Panc1 (cell line): ENCODE data around the gene PCDHB3. TPM values are rescaled to one million over a fixed set of nuclear protein-coding genes. Genes with fewer than 3 reads are reported as not detected.
A peak's percentile ranks its signal among the peaks of the same experiment; 100 is the strongest.
"Not testable (repeated sequence)": the region's sequence is repeated elsewhere in the genome, so short reads cannot be mapped to it uniquely, and the experiment has no call there.

ENCODE experiments used
- ATAC-seq: fragments of 200-7000 bp; cut with Tn5 transposase; 2 replicates; pipeline ENCODE4 v1.9.1; 2020; ENCODE audit warnings: mild to moderate bottlenecking, moderate library complexity
- BruUV-seq: library from RNA; stranded (reverse); fragments of 400-500 nt; replicated peaks from 2 replicates; lab custom pipeline; 2021; lab: Mats Ljungman, UMichigan
- CTCF ChIA-PET: fragments of 300-600 bp; sonication (Branson Sonifier 250); formaldehyde crosslinking; loops from one replicate; lab custom pipeline; 2022; ENCODE audit warnings: antibody characterized with exemption; lab: Charles Lee
- POLR2A ChIA-PET: fragments of 300-600 bp; sonication (Branson Sonifier 250); formaldehyde crosslinking; loops from one replicate; lab custom pipeline; 2022; ENCODE audit warnings: antibody characterized with exemption; lab: Charles Lee
- DNase-seq: peaks from one replicate; pipeline ENCODE4 v3.0.0-alpha.2; 2010; ENCODE audit warnings: low read depth, low spot score
- H3K27ac ChIP-seq: 2 replicates; pipeline ENCODE4 v1.5.1; 2011; ENCODE audit warnings: mild to moderate bottlenecking, low read length, inconsistent platforms
- H3K27me3 ChIP-seq: fragments of 200-500 bp; sonication (Bioruptor generic); 2 replicates; pipeline ENCODE4 v1.6.0; 2014; ENCODE audit warnings: low read length, inconsistent platforms; ENCODE audit not compliant: control insufficient read depth, insufficient read depth
- H3K36me3 ChIP-seq: fragments of 200-500 bp; sonication (Bioruptor generic); 2 replicates; pipeline ENCODE4 v1.5.1; 2014; ENCODE audit warnings: inconsistent platforms, mild to moderate bottlenecking, low read length, moderate library complexity; ENCODE audit not compliant: control insufficient read depth, insufficient read depth
- H3K4me1 ChIP-seq: 2 replicates; pipeline ENCODE4 v1.5.1; 2011; ENCODE audit warnings: inconsistent platforms, mild to moderate bottlenecking, low read length, moderate library complexity; ENCODE audit not compliant: control insufficient read depth, insufficient read depth
- H3K4me3 ChIP-seq, 2 experiments: 2 replicates each; pipeline ENCODE4 v1.5.1; 2011 to 2012; ENCODE audit warnings: low read depth in 2 of 2, low read length in 2 of 2, mild to moderate bottlenecking in 2 of 2, inconsistent platforms in 1 of 2, moderate library complexity in 1 of 2
- H3K9me3 ChIP-seq: fragments of 200-500 bp; sonication (Bioruptor generic); 2 replicates; pipeline ENCODE4 v1.5.1; 2014; ENCODE audit warnings: low read depth, mild to moderate bottlenecking, inconsistent platforms, low read length, moderate library complexity; ENCODE audit not compliant: control insufficient read depth, insufficient read depth
- CTCF ChIP-seq: fragments of 450-650 bp; IDR thresholded peaks from 2 replicates; pipeline ENCODE4 v1.5.1; 2017; ENCODE audit warnings: mild to moderate bottlenecking
- POLR2AphosphoS5 ChIP-seq: IDR thresholded peaks from 2 replicates; pipeline ENCODE4 v1.6.1; 2012; ENCODE audit warnings: mild to moderate bottlenecking, low read depth, low read length, moderate library complexity
- REST ChIP-seq, 2 experiments: IDR thresholded peaks; 2 replicates each; pipeline ENCODE4 v1.6.1; 2011 to 2012; ENCODE audit warnings: low read depth in 2 of 2, control low read depth in 1 of 2, low read length in 1 of 2, mild to moderate bottlenecking in 1 of 2, moderate library complexity in 1 of 2; ENCODE audit not compliant: insufficient read depth in 1 of 2
- SIN3A ChIP-seq: IDR thresholded peaks from 2 replicates; pipeline ENCODE4 v1.6.1; 2012; ENCODE audit warnings: low read depth, mild to moderate bottlenecking, low read length, moderate library complexity, borderline replicate concordance; ENCODE audit not compliant: insufficient read depth
- TCF7L2 ChIP-seq: IDR thresholded peaks from 2 replicates; pipeline ENCODE4 v1.6.1; 2011; ENCODE audit warnings: mild to moderate bottlenecking, low read depth, low read length, inconsistent platforms
- in situ Hi-C: cut with HindIII; loops from 2 replicates; pipeline ENCODE4 v1.10.0; 2016; ENCODE audit warnings: low sequenced_read_pairs, low pct_unique_long_range_greater_than_20kb
- intact Hi-C: fragments of 100-400 bp; cut with micrococcal nuclease; formaldehyde crosslinking; loops from one replicate; pipeline ENCODE4 v1.10.0; 2022; ENCODE audit not compliant: unreplicated experiment
- total RNA-seq: library from RNA; stranded (reverse); gene quantifications from one replicate; pipeline ENCODE4 v1.2.1, GENCODE V29; 2021; ENCODE audit not compliant: unreplicated experiment

PCDHB3 gene
- total RNA-seq, 1 experiment from 2014 or later: 0.92 TPM

- Histone ChIP-seq H3K9me3 (peaks cover 4% of the 10 kb centered on the region; the same call in 1 of the 2 replicates), H3K27me3 (no peaks in the 10 kb centered on the region; the same call in none of the 2 replicates), H3K36me3 (no peaks in the 10 kb centered on the region), H3K4me3 (peak within 1 kb of the TSS; percentile 79 to 86), H3K4me1 (peaks cover 10% of the 10 kb centered on the region), H3K27ac (peak within 1 kb of the TSS; percentile 92)
- ChIA-PET CTCF (interaction anchor here (0.6 to 1.8 kb wide), 16 partner anchors 10 to 352 kb away, joined by 3 to 10 read pairs (median 4); partner anchors contain the start of genes PCDHB14, PCDHB7, PCDHB9 and PCDHGB7), POLR2A (interaction anchor here (0.5 kb wide), 1 partner anchor 338 kb away, joined by 9 read pairs; no protein-coding TSS in a partner anchor)
- TF ChIP-seq POLR2AphosphoS5 (peak; percentile 61), CTCF (peak; percentile 90), TCF7L2 (peak; percentile 54; the same call in 1 of the 2 replicates), SIN3A (no peak)
- ATAC-seq (peak; percentile 98), DNase-seq (no peak)
- intact Hi-C loops (loop anchor here (5.0 kb wide), 1 partner anchor 83 kb away; the partner anchor contains the start of gene PCDHB8), in situ Hi-C loops (loop anchor here (25.0 kb wide), 1 partner anchor 93 kb away; the partner anchor contains the start of genes PCDHB10, PCDHB11, PCDHB16 and PCDHB8)
- TSS peak; percentile 75 for BruUV-seq
These were observed 5.6 kb upstream of the PCDHB3 start, which contains the start of gene PCDHB2 for GRCh38 chr5:141094481-141095262. TSS of gene PCDHB2 (plus strand) at chr5:141094615. CDS start at chr5:141094791, 176 bp downstream.

- Histone ChIP-seq H3K27me3 (no peaks in the 10 kb centered on the region; the same call in none of the 2 replicates), H3K9me3 (peaks cover 4% of the 10 kb centered on the region; the same call in 1 of the 2 replicates), H3K4me1 (peaks cover 10% of the 10 kb centered on the region), H3K27ac (peak overlapping the region; percentile 92), H3K36me3 (no peaks in the 10 kb centered on the region), H3K4me3 (peak overlapping the region; percentile 79 to 86)
- no peak for TF ChIP-seq REST (IDR thresholded peaks at IDR 0.05; ENCODE audit: insufficient read depth in 1 of 2, low read depth in 2 of 2, low read length in 1 of 2)
- TF ChIP-seq POLR2AphosphoS5: no peak
- TF ChIP-seq SIN3A: no peak
- TF ChIP-seq CTCF: no peak
- no peak for TF ChIP-seq TCF7L2
- intact Hi-C loops: no loop called here
- ChIA-PET CTCF (interaction anchor here (0.6 to 1.8 kb wide), 10 partner anchors 11 to 128 kb away, joined by 3 to 10 read pairs (median 4); partner anchors contain the start of genes PCDHB14 and PCDHB9), POLR2A (no interaction called here)
- in situ Hi-C loops: loop anchor here (25.0 kb wide), 1 partner anchor 92 kb away; the partner anchor contains the start of genes PCDHB10, PCDHB11, PCDHB16 and PCDHB8
- ATAC-seq (peak; percentile 66), DNase-seq (no peak)
- no TSS peak for BruUV-seq
These were observed 5.0 kb upstream of the PCDHB3 start for GRCh38 chr5:141095263-141095641.

- DNase-seq, H3K27me3 ChIP-seq, BruUV-seq, H3K27ac ChIP-seq, H3K4me1 ChIP-seq, H3K36me3 ChIP-seq, H3K9me3 ChIP-seq, CTCF ChIA-PET, POLR2A ChIA-PET, intact Hi-C loops, H3K4me3 ChIP-seq, ATAC-seq: not testable (repeated sequence)
- in situ Hi-C loops: loop anchor here (25.0 kb wide), 1 partner anchor 91 kb away; the partner anchor contains the start of genes PCDHB10, PCDHB11, PCDHB16 and PCDHB8
These were observed 4.1 kb upstream of the PCDHB3 start for GRCh38 chr5:141096181-141096580.

GRCh38 chr5:141096586-141096985 lies 3.7 kb upstream of the PCDHB3 start:
- H3K4me1 ChIP-seq, ATAC-seq, H3K36me3 ChIP-seq, H3K27ac ChIP-seq, DNase-seq, H3K4me3 ChIP-seq, POLR2A ChIA-PET, intact Hi-C loops, BruUV-seq, H3K27me3 ChIP-seq, H3K9me3 ChIP-seq, CTCF ChIA-PET: not testable (repeated sequence)
- in situ Hi-C loops: loop anchor here (25.0 kb wide), 1 partner anchor 91 kb away; the partner anchor contains the start of genes PCDHB10, PCDHB11, PCDHB16 and PCDHB8
